GM19395 (cell line): Measurements from ENCODE around the gene UROD.
"Not testable (repeated sequence)": the region's sequence is repeated elsewhere in the genome, so short reads cannot be mapped to it uniquely, and the experiment has no call there.

Source experiments
- ATAC-seq: cut with Tn5 transposase; IDR thresholded peaks from one replicate; pipeline ENCODE4 v1.9.1; 2021; ENCODE audit warnings: mild to moderate bottlenecking, moderate library complexity; ENCODE audit not compliant: unreplicated experiment

Gene UROD

DNA sequence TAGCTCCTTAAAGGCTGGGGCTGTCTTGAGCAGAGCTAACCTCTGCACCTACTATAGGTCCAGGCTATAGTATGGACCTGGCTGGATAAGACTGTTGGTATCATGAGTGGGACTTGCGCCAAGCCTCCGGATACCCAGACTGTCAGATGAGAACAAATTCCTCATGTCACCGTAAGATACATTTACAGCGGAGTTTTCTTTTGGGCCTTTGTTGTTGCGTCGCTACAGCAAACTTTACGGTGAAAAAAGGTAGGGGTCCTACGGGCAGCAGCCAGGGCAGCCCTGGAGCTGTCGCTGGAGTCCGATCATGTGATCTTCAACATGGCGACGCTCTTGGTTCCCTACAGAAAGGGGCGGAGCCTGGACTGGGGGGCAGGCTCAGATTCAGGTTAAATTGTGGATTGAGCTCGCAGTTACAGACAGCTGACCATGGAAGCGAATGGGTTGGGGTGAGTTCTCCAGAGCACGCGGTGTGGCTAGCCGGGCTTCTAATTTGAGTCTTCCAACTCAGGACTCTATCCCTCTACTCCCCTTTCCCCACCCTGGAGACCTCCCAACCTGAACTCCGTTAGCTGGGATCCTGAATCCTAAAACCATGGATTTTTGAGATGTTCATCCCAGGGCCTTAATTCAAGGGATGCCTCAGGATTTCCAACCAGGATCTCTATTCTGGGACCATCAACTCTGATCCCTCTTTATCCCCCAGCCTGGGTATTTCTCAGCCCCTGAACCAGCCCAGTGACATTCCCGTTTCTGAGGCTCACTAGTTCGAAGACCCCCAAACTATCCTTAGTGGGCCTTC, at the start of gene UROD:
UROD (plus strand) TSS at position 418 of the 802 bp plus-strand sequence; CDS start at position 430, 12 bp downstream.
- ATAC-seq, result peak; percentile 65

GRCh38 chr1:44962729-44963128, 49.3 kb upstream of the UROD start:
- ATAC-seq, result no peak

- ATAC-seq, result no peak
Observed at GRCh38 chr1:44964396-44964795, 47.7 kb upstream of the UROD start.

- no peak for ATAC-seq
Observed at GRCh38 chr1:44970317-44970716, 41.7 kb upstream of the UROD start.

DNA sequence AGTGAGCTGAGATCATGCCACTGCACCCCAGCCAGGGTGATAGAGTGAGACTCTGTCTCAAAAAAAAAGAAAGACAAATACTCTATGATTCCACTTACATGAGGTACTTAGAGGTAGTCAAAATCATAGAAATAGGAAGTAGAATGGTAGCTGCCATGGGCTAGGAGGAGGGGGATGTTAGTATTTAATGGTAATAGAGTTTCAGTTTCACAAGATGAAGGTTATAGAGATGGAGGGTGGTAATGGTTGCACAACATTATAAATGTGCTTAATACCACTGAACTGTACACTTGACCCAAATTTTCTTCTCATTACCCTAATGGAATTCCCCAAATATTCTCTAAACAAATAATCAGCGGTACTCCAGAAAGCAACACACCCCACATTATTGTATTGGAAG, 38.4 kb upstream of the UROD start:
- no peak for ATAC-seq

- ATAC-seq, result no peak
Observed at GRCh38 chr1:44976252-44976651, 35.8 kb upstream of the UROD start.

- not testable (repeated sequence) for ATAC-seq
Observed at GRCh38 chr1:44977372-44977771, 34.7 kb upstream of the UROD start.

GRCh38 chr1:44985747-44986359, 26.2 kb upstream of the UROD start:
- peak; percentile 48 for ATAC-seq

DNA sequence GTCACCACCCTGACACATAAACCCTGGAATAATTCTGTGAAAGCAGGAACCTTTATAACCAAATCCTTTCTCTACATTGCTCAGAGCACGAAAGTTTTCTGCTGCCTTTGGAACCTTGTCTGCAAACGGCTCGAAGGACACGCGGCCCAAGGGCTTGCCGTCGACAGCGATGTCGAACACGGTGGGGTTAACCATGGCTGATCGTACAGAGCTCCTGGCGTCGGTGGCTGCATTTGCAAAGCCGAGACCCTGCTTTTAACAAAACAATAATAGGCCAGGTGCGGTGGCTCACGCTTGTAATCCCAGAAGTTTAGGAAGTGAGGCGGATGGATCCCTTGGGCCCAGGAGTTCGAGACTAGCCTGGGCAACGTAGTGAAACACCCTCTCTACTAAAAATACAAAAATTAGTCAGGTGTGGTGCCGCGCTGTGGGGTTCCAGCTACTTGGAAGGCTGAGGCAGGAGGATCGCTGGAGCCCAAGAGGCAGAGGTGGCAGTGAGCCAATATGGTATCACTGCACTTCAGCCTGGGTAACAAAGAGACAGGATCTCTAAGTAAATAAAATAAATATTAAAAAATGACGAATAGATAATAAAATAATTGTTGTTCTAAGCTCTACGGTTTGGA, 23.4 kb upstream of the UROD start:
- no peak for ATAC-seq

DNA sequence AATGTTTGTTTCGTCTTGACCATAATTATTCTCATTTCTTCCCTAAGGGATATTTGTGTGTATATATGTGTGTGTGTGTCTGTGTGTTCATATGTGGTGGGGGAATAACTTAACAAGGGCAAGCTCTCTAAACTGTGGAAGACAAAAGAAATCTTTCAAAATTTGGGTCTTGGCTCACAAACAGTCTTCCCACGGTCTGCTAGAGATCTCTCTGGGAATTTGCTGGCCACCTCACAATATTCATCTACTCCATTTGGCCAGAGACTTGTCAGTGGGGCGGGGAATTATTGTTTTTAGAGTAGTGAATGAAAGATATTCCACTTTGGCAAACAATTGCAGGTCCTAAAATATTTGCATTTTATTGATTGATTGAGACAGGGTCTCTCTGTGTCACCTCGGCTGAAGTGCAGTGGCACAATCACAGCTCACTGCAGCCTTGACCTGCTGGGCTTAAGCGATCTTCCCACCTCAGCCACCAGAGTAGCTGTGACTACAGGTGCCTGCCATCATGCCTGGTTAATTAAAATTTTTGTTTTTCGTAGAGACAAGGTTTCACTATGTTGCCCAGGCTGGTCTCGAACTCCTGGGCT, 17.6 kb upstream of the UROD start:
- ATAC-seq, result no peak

DNA sequence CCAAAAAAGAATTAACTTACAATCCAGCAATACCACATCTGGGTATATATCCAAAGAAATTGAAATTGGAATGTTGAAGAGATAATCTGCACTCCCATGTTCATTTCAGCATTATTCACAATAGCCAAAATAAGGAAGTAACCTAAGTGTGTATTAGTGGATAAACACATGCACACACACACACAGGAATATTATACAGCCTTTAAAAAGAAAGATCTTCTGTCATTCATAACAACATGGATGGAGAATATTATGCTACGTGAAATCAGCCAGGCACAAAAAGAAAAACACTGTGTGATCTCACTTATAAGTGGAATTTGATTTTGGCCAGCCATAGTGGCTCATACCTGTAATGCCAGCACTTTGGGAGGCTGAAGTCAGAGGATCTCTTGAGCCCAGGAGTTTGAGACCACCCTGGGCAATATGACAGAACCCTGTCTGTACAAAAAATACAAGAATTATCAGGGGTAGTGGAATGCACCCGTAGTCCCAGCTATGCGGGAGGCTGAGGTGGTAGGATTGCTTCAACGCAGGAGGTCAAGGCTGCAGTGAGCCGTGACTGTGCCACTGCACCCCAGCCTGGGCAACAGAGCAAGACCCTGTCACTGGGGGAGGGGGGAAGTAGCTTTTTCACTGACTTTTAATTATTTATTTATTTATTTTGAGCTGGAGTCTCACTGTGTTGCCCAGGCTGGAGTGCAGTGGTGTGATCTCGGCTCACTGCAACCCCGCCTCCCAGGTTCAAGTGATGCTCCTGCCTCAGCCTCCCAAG, 16.4 kb upstream of the UROD start:
- ATAC-seq, result no peak

DNA sequence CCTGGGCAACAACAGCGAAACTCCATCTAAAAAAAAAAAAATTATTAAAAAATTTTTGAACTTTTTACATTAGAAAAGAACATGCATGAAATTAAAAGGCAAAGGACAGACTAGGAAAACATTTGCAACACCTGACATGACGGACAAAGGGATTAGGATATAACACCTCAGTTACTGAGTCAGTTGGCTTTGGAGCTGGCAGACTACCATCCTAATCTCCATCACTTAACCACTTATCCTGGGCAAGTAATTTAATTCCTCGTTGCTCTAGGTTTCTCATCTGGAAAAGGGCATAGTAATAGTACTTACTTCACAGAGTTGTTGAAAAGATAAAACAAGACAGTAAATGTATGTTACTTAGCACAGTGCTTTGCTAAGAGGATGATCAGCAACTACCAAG, 12.8 kb upstream of the UROD start:
- no peak for ATAC-seq

DNA sequence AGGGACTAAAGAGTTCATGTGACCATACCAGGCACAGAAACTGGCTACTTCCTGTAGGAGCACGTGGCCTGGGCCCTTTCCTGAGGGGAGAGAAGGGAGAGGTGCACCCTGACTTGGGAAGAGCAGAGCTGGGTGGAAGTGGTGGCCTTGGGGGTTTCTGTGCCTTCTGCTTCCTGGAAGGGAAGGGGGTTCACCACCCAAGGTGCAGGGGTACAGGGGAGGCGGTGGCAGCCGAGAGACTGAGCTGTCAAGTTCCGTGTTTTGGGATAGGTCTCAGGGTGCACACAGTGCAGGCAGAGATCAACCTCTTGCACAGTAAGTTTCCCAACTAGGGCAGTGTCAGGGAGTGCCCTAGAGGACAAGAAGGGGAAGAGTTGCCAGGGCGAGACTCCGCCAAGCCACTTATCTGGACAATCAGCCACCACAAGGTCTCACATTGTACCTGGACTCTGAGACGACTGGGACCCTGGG, 11.0 kb upstream of the UROD start:
- ATAC-seq, result no peak

- not testable (repeated sequence) for ATAC-seq
Observed at GRCh38 chr1:45001576-45001975, 10.5 kb upstream of the UROD start.

DNA sequence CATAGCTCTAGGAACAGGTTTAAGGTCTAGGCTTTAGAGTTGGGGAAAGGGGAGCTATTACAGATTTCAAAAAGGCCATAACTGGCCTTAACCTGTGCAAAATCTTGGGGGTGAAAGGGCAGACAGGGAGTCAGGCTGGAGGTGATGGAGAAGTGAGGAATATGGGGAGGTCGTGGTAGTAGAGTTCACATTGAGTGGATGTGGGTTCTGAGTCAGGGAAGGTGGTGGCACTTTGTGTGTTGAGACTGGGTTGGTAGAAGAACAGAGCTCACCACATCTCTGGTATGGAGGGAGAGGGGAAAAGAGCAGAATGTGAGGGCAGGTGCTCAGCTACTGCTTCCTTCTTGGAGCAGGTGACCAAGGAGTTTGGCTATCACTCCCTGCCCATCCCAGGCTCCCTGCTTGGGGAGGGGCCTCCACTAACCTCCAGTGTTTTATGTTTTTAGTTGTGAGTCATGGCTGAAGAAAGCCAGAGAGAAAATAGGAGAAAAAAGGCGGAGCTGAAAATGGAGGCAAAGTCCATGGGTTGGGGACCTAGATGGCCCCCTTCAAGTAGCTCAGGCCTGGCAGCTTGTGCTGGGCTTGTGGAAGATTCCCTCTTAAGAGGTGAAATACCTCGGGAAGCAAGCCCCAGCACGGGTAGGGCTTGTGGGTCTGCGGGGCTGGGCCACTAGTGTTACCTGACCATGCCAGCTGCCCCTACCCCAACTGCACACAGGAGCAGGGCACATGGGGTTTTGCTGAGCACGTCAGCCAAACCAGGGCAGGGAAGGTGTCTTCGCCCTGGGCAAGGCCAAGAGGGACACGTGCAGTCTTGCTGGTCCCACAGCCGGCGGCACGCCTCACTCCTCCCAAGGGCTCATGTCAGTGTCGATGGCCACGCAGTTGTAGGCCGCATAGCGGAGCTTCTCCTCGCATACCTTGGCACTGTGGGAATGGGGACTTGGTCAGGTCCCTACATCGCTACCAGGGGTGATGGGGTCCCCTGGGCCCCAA, 9.1 kb upstream of the UROD start:
- ATAC-seq, result no peak

GRCh38 chr1:45003741-45004140, 8.3 kb upstream of the UROD start:
- no peak for ATAC-seq

GRCh38 chr1:45004281-45004920, 7.7 kb upstream of the UROD start:
- ATAC-seq, result no peak

GRCh38 chr1:45005761-45006160, 6.3 kb upstream of the UROD start:
- ATAC-seq, result no peak

GRCh38 chr1:45007311-45007710, 4.7 kb upstream of the UROD start:
- no peak for ATAC-seq
